KMS-11 (cell line): ENCODE data around the gene PPCDC.

Experiments used
- H2AFZ ChIP-seq: fragments of 200-600 bp; sonication (generic); 2 replicates; pipeline ENCODE4 v1.6.1; 2016; ENCODE audit warnings: antibody characterized with exemption, mixed run types, low read depth
- H3K27ac ChIP-seq: fragments of 200-600 bp; sonication (generic); 2 replicates; pipeline ENCODE4 v1.6.1; 2016; ENCODE audit warnings: mild to moderate bottlenecking, mixed run types
- H3K27me3 ChIP-seq: fragments of 200-600 bp; sonication (generic); 2 replicates; pipeline ENCODE4 v1.6.1; 2017; ENCODE audit warnings: mild to moderate bottlenecking, low read depth, mixed run types, moderate library complexity; ENCODE audit not compliant: insufficient read depth
- H3K36me3 ChIP-seq: fragments of 200-600 bp; sonication (generic); 2 replicates; pipeline ENCODE4 v1.6.1; 2017; ENCODE audit warnings: mild to moderate bottlenecking, mixed run types; ENCODE audit not compliant: insufficient read depth
- H3K4me1 ChIP-seq: fragments of 200-600 bp; sonication (generic); 2 replicates; pipeline ENCODE4 v1.6.1; 2016; ENCODE audit warnings: mild to moderate bottlenecking, low read depth, mixed run types; ENCODE audit not compliant: poor library complexity, severe bottlenecking
- H3K4me2 ChIP-seq: fragments of 200-600 bp; sonication (generic); 2 replicates; pipeline ENCODE4 v1.7.0; 2016; ENCODE audit warnings: mild to moderate bottlenecking, mixed run types
- H3K4me3 ChIP-seq: fragments of 200-600 bp; sonication (generic); IDR thresholded peaks from 2 replicates; pipeline ENCODE4 v1.6.1; 2017; ENCODE audit warnings: low read depth, low read length, mixed read lengths; ENCODE audit not compliant: insufficient read depth
- H3K79me2 ChIP-seq: fragments of 200-600 bp; sonication (generic); 2 replicates; pipeline ENCODE4 v1.6.1; 2016; ENCODE audit warnings: low read depth, mixed run types; ENCODE audit not compliant: insufficient read depth
- H3K9ac ChIP-seq: fragments of 200-600 bp; sonication (generic); 2 replicates; pipeline ENCODE4 v1.6.1; 2016; ENCODE audit warnings: mild to moderate bottlenecking, mixed run types
- H4K20me1 ChIP-seq: fragments of 200-600 bp; sonication (generic); 2 replicates; pipeline ENCODE4 v1.6.1; 2016; ENCODE audit warnings: mild to moderate bottlenecking, mixed run types; ENCODE audit not compliant: insufficient read depth
- CTCF ChIP-seq: fragments of 200-600 bp; sonication (generic); conservative IDR thresholded peaks from 2 replicates; pipeline ENCODE4 v1.6.1; 2017; ENCODE audit warnings: low read depth, mild to moderate bottlenecking, antibody characterized with exemption, low read length, moderate library complexity, mixed read lengths

PPCDC gene

GRCh38 chr15:75023181-75023871 lies at the start of gene PPCDC:
TSS of gene PPCDC (plus strand) at chr15:75023590. CDS start at chr15:75028319, 4,729 bp downstream.
- H3K27ac ChIP-seq: peak within 1 kb of the TSS; percentile 84
- H3K4me2 ChIP-seq: peak within 1 kb of the TSS; percentile 67

GRCh38 chr15:74976159-74976558 lies 47.2 kb upstream of the PPCDC start:
- Histone ChIP-seq H3K36me3 (no peaks in the 10 kb centered on the region), H3K9ac (no peak overlapping the region), H4K20me1 (no peaks in the 10 kb centered on the region), H2AFZ (no peak overlapping the region), H3K4me2 (no peak overlapping the region), H3K79me2 (no peaks in the 10 kb centered on the region), H3K27ac (no peak overlapping the region), H3K27me3 (no peaks in the 10 kb centered on the region), H3K4me1 (no peaks in the 10 kb centered on the region), H3K4me3 (no peak overlapping the region)
- TF ChIP-seq CTCF: no peak

More at GRCh38 chr15:75023181-75023871, at the start of gene PPCDC:
- Histone ChIP-seq H3K79me2 (peaks cover 12% of the 10 kb centered on the region; the same call in 1 of the 2 replicates), H3K4me1 (peaks cover 39% of the 10 kb centered on the region), H4K20me1 (no peaks in the 10 kb centered on the region), H3K27me3 (no peaks in the 10 kb centered on the region), H3K9ac (peak within 1 kb of the TSS; percentile 98), H2AFZ (peak within 1 kb of the TSS; percentile 55), H3K36me3 (no peaks in the 10 kb centered on the region), H3K4me3 (peak within 1 kb of the TSS; percentile 46)
- no peak for TF ChIP-seq CTCF

- Histone ChIP-seq H3K9ac (no peak overlapping the region), H4K20me1 (no peaks in the 10 kb centered on the region), H3K4me1 (no peaks in the 10 kb centered on the region), H3K4me2 (no peak overlapping the region), H3K27me3 (no peaks in the 10 kb centered on the region), H3K27ac (no peak overlapping the region), H3K36me3 (no peaks in the 10 kb centered on the region), H3K79me2 (no peaks in the 10 kb centered on the region), H2AFZ (no peak overlapping the region), H3K4me3 (no peak overlapping the region)
- no peak for TF ChIP-seq CTCF
Measured at GRCh38 chr15:74977599-74977998, 45.8 kb upstream of the PPCDC start.

- no peaks in the 10 kb centered on the region for H4K20me1 ChIP-seq
- no peaks in the 10 kb centered on the region for H3K27me3 ChIP-seq
- no peaks in the 10 kb centered on the region for H3K36me3 ChIP-seq
- TF ChIP-seq CTCF: no peak
- no peak overlapping the region for H3K4me2 ChIP-seq
- H3K27ac ChIP-seq: no peak overlapping the region
- no peak overlapping the region for H3K9ac ChIP-seq
- H3K79me2 ChIP-seq: no peaks in the 10 kb centered on the region
- no peak overlapping the region for H3K4me3 ChIP-seq
- peaks cover 1% of the 10 kb centered on the region for H3K4me1 ChIP-seq
- H2AFZ ChIP-seq: no peak overlapping the region
Measured at GRCh38 chr15:74978077-74978476, 45.3 kb upstream of the PPCDC start.
